GM19395 (cell line): ENCODE results near the gene GNB3.

Source experiments
- ATAC-seq: cut with Tn5 transposase; IDR thresholded peaks from one replicate; pipeline ENCODE4 v1.9.1; 2021; ENCODE audit warnings: mild to moderate bottlenecking, moderate library complexity; ENCODE audit not compliant: unreplicated experiment

GNB3 gene

GRCh38 chr12:6840761-6841515 is at the start of gene GNB3:
TSS of gene GNB3 (plus strand) at chr12:6840925. CDS start at chr12:6841288, 363 bp downstream.
- ATAC-seq, result no peak

- ATAC-seq, result no peak
Measured at GRCh38 chr12:6791931-6792520, 48.7 kb upstream of the GNB3 start.

- no peak for ATAC-seq
Measured at GRCh38 chr12:6792522-6793201, 48.1 kb upstream of the GNB3 start.

- ATAC-seq, result no peak
Measured at GRCh38 chr12:6795088-6795487, 45.6 kb upstream of the GNB3 start.

- ATAC-seq, result no peak
Measured at GRCh38 chr12:6796576-6796975, 44.1 kb upstream of the GNB3 start.

- ATAC-seq, result no peak
Measured at GRCh38 chr12:6799147-6799546, 41.6 kb upstream of the GNB3 start.

- ATAC-seq, result no peak
Measured at GRCh38 chr12:6807170-6807569, 33.6 kb upstream of the GNB3 start.

GRCh38 chr12:6809056-6809455 is 31.7 kb upstream of the GNB3 start:
- ATAC-seq, result no peak

GRCh38 chr12:6810758-6811157 is 30.0 kb upstream of the GNB3 start:
- ATAC-seq, result no peak

- no peak for ATAC-seq
Measured at GRCh38 chr12:6813363-6813762, 27.4 kb upstream of the GNB3 start.

- ATAC-seq, result no peak
Measured at GRCh38 chr12:6816598-6816997, 24.1 kb upstream of the GNB3 start.

GRCh38 chr12:6817098-6817497 is 23.6 kb upstream of the GNB3 start:
- ATAC-seq, result no peak

- no peak for ATAC-seq
Measured at GRCh38 chr12:6817662-6818157, 23.0 kb upstream of the GNB3 start.

GRCh38 chr12:6818222-6818621 is 22.5 kb upstream of the GNB3 start:
- ATAC-seq, result no peak

- ATAC-seq, result no peak
Measured at GRCh38 chr12:6818645-6819044, 22.1 kb upstream of the GNB3 start.

- no peak for ATAC-seq
Measured at GRCh38 chr12:6819106-6820030, 21.4 kb upstream of the GNB3 start.

- no peak for ATAC-seq
Measured at GRCh38 chr12:6820166-6820565, 20.6 kb upstream of the GNB3 start.

- ATAC-seq, result no peak
Measured at GRCh38 chr12:6821591-6822425, 18.9 kb upstream of the GNB3 start, which contains the start of gene GPR162. TSS of gene GPR162 (plus strand) at chr12:6821821. CDS start at chr12:6823899, 2,078 bp downstream.

- ATAC-seq, result no peak
Measured at GRCh38 chr12:6822426-6823135, 18.1 kb upstream of the GNB3 start.
